Tibial artery (tissue), 4 donors: Measurements from ENCODE around the gene KCNA5.
A peak's percentile ranks its signal among the peaks of the same experiment; 100 is the strongest.

ENCODE experiments used
- DNase-seq, 2 donors: peaks; one replicate each; pipeline ENCODE4 v3.0.0-alpha.2; 2019
- H3K27ac ChIP-seq, 2 donors: fragments of 200-600 bp; sonication (generic) in 1 of 2; 1 replicate in 1 of 2; 2 replicates in 1 of 2; pipeline ENCODE4 v1.5.1; 2018 to 2019; ENCODE audit warnings: mild to moderate bottlenecking in 1 of 2
- H3K27me3 ChIP-seq, 2 donors: fragments of 200-600 bp; sonication (generic) in 1 of 2; one replicate each; pipeline versions ENCODE4 v1.5.1 to v1.6.0; 2016 to 2019
- H3K36me3 ChIP-seq, 3 donors: fragments of 200-600 bp; sonication (generic) in 2 of 3; one replicate each; pipeline ENCODE4 v1.5.1; 2016 to 2019; ENCODE audit warnings: mild to moderate bottlenecking in 2 of 3
- H3K4me1 ChIP-seq, 4 donors: fragments of 200-600 bp; sonication (generic) in 2 of 4; 1 replicate in 3 of 4; 2 replicates in 1 of 4; pipeline ENCODE4 v1.5.1; 2016 to 2019
- H3K4me3 ChIP-seq, 2 donors: fragments of 200-600 bp; sonication (generic) in 1 of 2; 1 replicate in 1 of 2; 2 replicates in 1 of 2; pipeline ENCODE4 v1.5.1; 2018 to 2019; ENCODE audit warnings: mild to moderate bottlenecking in 2 of 2
- H3K9me3 ChIP-seq, 3 donors: fragments of 200-600 bp; sonication (generic) in 1 of 3; one replicate each; pipeline ENCODE4 v1.5.1; 2016 to 2019
- CTCF ChIP-seq, 2 experiments: fragments of 200-600 bp in 1 of 2; fragments of 450-650 bp in 1 of 2; IDR thresholded peaks; one replicate each; pipeline ENCODE4 v1.5.1; 2017 to 2019; ENCODE audit warnings: antibody characterized with exemption in 2 of 2, mild to moderate bottlenecking in 1 of 2, moderate library complexity in 1 of 2
- intact Hi-C: fragments of 100-400 bp; cut with DNase I; formaldehyde crosslinking; loops from one replicate; pipeline ENCODE4 v1.15.0; 2023; ENCODE audit warnings: low total_unique reads

KCNA5 gene

GRCh38 chr12:5047729-5048128 is 4.0 kb downstream of the KCNA5 start:
- no peak for DNase-seq
- Histone ChIP-seq H3K27me3 (no peaks in the 10 kb centered on the region), H3K4me1 (peaks cover 0 to 56% (median 17%) of the 10 kb centered on the region in 4 donors), H3K4me3 (peak overlapping the region; percentile 58 to 74), H3K9me3 (no peaks in the 10 kb centered on the region), H3K36me3 (peaks cover 0 to 10% (median 5%) of the 10 kb centered on the region in 3 donors), H3K27ac (peak overlapping the region; percentile 93 to 97)
- TF ChIP-seq CTCF (IDR thresholded peaks at IDR 0.05), result no peak
- intact Hi-C loops, result no loop called here

- no peak for DNase-seq
- peaks cover 0 to 39% (median 13%) of the 10 kb centered on the region in 4 donors for H3K4me1 ChIP-seq
- H3K27ac ChIP-seq, result peak overlapping the region; percentile 36 to 49
- H3K27me3 ChIP-seq, result no peaks in the 10 kb centered on the region
- peaks cover 0 to 10% (median 5%) of the 10 kb centered on the region in 3 donors for H3K36me3 ChIP-seq
- H3K4me3 ChIP-seq, result no peak overlapping the region
- intact Hi-C loops, result no loop called here
- no peak for TF ChIP-seq CTCF (IDR thresholded peaks at IDR 0.05)
- no peaks in the 10 kb centered on the region for H3K9me3 ChIP-seq
Measured at GRCh38 chr12:5050542-5050941, 6.9 kb downstream of the KCNA5 start.

GRCh38 chr12:5051334-5051733 is 7.7 kb downstream of the KCNA5 start:
- no peak for DNase-seq
- H3K27me3 ChIP-seq, result no peaks in the 10 kb centered on the region
- intact Hi-C loops, result no loop called here
- no peak for TF ChIP-seq CTCF (IDR thresholded peaks at IDR 0.05)
- H3K36me3 ChIP-seq, result peaks cover 0 to 10% (median 5%) of the 10 kb centered on the region in 3 donors
- H3K9me3 ChIP-seq, result no peaks in the 10 kb centered on the region
- H3K4me1 ChIP-seq, result peaks cover 0 to 39% (median 13%) of the 10 kb centered on the region in 4 donors
- H3K4me3 ChIP-seq, result no peak overlapping the region
- no peak overlapping the region for H3K27ac ChIP-seq

GRCh38 chr12:5051913-5052312 is 8.2 kb downstream of the KCNA5 start:
- peaks cover 0 to 10% (median 5%) of the 10 kb centered on the region in 3 donors for H3K36me3 ChIP-seq
- intact Hi-C loops, result no loop called here

GRCh38 chr12:5052348-5052747 is 8.7 kb downstream of the KCNA5 start:
- peaks cover 0 to 38% (median 13%) of the 10 kb centered on the region in 4 donors for H3K4me1 ChIP-seq
- H3K27ac ChIP-seq, result no peak overlapping the region
- intact Hi-C loops, result no loop called here
- no peak overlapping the region for H3K4me3 ChIP-seq
- TF ChIP-seq CTCF (IDR thresholded peaks at IDR 0.05), result no peak
- H3K27me3 ChIP-seq, result no peaks in the 10 kb centered on the region
- no peaks in the 10 kb centered on the region for H3K9me3 ChIP-seq
- peaks cover 0 to 10% (median 5%) of the 10 kb centered on the region in 3 donors for H3K36me3 ChIP-seq
- no peak for DNase-seq

More at GRCh38 chr12:5051913-5052312, 8.2 kb downstream of the KCNA5 start:
- Histone ChIP-seq H3K4me1 (peaks cover 0 to 39% (median 13%) of the 10 kb centered on the region in 4 donors), H3K27me3 (no peaks in the 10 kb centered on the region), H3K4me3 (no peak overlapping the region), H3K9me3 (no peaks in the 10 kb centered on the region), H3K27ac (no peak overlapping the region)
- no peak for TF ChIP-seq CTCF (IDR thresholded peaks at IDR 0.05)
- DNase-seq, result no peak

GRCh38 chr12:5059358-5059757 is 15.7 kb downstream of the KCNA5 start:
- peaks cover 0 to 45% (median 25%) of the 10 kb centered on the region in 4 donors for H3K4me1 ChIP-seq
- peak overlapping the region; percentile 68 to 84 for H3K27ac ChIP-seq
- H3K9me3 ChIP-seq, result no peaks in the 10 kb centered on the region
- H3K36me3 ChIP-seq, result no peaks in the 10 kb centered on the region
- no peak overlapping the region for H3K4me3 ChIP-seq
- H3K27me3 ChIP-seq, result no peaks in the 10 kb centered on the region
- intact Hi-C loops, result no loop called here
- no peak for TF ChIP-seq CTCF (IDR thresholded peaks at IDR 0.05)
- peak in 1 of 2 donors; percentile 77 for DNase-seq
